Measurements from ENCODE around the gene DNAJA3. TPM values are rescaled to one million over a fixed set of nuclear protein-coding genes. Genes with fewer than 3 reads are reported as not detected.

DNAJA3 gene
- total and polyA plus RNA-seq, 9 of the 15 experiments (the other 6 are each of a cell fraction or from before 2014, with no cell fraction given), result 8.1 to 105 (median 79.0) TPM

DNA sequence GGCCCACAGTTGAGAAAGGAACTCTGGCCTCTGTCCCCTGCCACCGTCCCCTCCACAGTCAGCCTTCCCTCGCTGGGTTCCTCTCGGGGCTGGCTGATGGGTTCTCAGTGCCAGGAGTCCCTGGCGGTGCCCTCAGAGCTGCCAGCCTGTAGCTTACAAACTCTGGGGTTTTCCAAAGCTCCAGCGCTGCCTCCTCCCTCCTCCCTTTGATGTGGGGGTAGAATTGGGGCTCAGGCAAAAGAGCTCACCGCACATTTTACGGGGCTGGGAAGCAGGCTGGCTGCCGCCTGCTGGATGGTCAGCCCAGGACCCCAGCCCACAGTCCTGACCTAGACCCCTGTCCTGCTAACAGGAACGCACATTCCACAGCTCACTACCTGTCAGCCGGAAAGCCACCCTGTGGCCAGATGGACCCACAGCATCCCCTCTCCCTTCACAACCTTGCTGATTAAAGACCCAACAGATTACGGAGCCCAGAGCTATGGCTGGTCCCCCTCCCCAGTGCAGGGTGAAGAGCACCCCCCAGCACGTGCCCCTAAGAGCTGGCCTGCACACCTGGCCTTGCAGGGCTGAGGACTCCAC lies 48.0 kb upstream of the DNAJA3 start:
- Histone ChIP-seq H3K9me3 (replicated peaks; ENCODE audit: control insufficient read depth, insufficient read depth, low read depth, low read length) (no peaks in the 10 kb centered on the region), H3K27ac (ENCODE audit: extremely low read depth, low read depth, low read length) (no peak overlapping the region), H3K9me1 (ENCODE audit: control insufficient read depth, insufficient read depth, low read length) (peaks cover 5% of the 10 kb centered on the region), H3K9ac (ENCODE audit: insufficient read depth in 1 of 2, low read depth in 2 of 2, low read length in 2 of 2) (peak overlapping the region in 1 of 2 experiments; percentile 23; a peak in 1 of 4 replicates), H2AFZ (ENCODE audit: low read depth, low read length) (no peak overlapping the region), H4K20me1 (replicated peaks; ENCODE audit: control insufficient read depth, insufficient read depth, low read length) (peaks cover 4% of the 10 kb centered on the region; the same call in 1 of the 2 replicates), H3K4me1 (replicated peaks in 1 of 2; ENCODE audit: control insufficient read depth in 2 of 2, insufficient read depth in 2 of 2, low read length in 2 of 2) (peaks cover 27 to 84% of the 10 kb centered on the region in 2 experiments), H3K36me3 (ENCODE audit: control insufficient read depth, insufficient read depth, low read length) (peaks cover 15% of the 10 kb centered on the region; the same call in 1 of the 3 replicates), H3K4me2 (ENCODE audit: insufficient read depth, low read length) (no peak overlapping the region), H3K4me3 (no peak overlapping the region), H3K79me2 (ENCODE audit: control insufficient read depth, insufficient read depth, low read length) (peaks cover 5% of the 10 kb centered on the region; the same call in 2 of the 3 replicates), H3K27me3 (ENCODE audit: control insufficient read depth in 2 of 2, insufficient read depth in 2 of 2, low read length in 2 of 2) (no peaks in the 10 kb centered on the region)
- 78% methylated on average over 11 of the region's 12 CpGs for WGBS (ENCODE audit: insufficient coverage, low coverage, missing lambda C conversion rate)
- no peak for DNase-seq (ENCODE audit: extremely low read depth in 1 of 4, low spot score in 3 of 4)
- intact Hi-C loops (cut with micrococcal nuclease), result no loop called here
- no TSS peak for BruUV-seq (replicated peaks)
- ATAC-seq, result no peak
- ChIA-PET CTCF (ENCODE audit: low intra/inter-chr PET ratio) (no interaction called here), POLR2A (interaction anchor here (0.5 to 0.7 kb wide), 3 partner anchors 26 to 743 kb away, joined by 3 to 4 read pairs (median 3); no protein-coding TSS in a partner anchor)
- in situ Hi-C loops (cut with MboI), result no loop called here
- TF ChIP-seq ZNF830 (CRISPR knock-in tag; IDR thresholded peaks at IDR 0.05) (no peak), ZNF77 (CRISPR knock-in tag; IDR thresholded peaks at IDR 0.05) (no peak), RBFOX2 (IDR thresholded peaks at IDR 0.05; ENCODE audit: low read depth, low read length) (no peak), MAZ (CRISPR knock-in tag; conservative IDR thresholded peaks at IDR 0.05 in 1 of 2, IDR thresholded peaks at IDR 0.05 in 1 of 2) (no peak), CTCF (IDR thresholded peaks at IDR 0.05 in 2 of 3, conservative IDR thresholded peaks at IDR 0.05 in 1 of 3; ENCODE audit: insufficient read depth in 2 of 3, low read depth in 1 of 3, low read length in 3 of 3) (0 out of 6 replicates have a peak, but pooled peaks of 2 of the 3 experiments have one; percentile 1 to 23), PHB2 (IDR thresholded peaks at IDR 0.05; ENCODE audit: low read depth) (no peak), CBX5 (IDR thresholded peaks at IDR 0.05; ENCODE audit: borderline replicate concordance, low read depth) (no peak), KAT7 (CRISPR knock-in tag; IDR thresholded peaks at IDR 0.05; ENCODE audit: borderline replicate concordance) (no peak), GATAD2B (IDR thresholded peaks at IDR 0.05; ENCODE audit: borderline replicate concordance) (no peak)
- FAIRE-seq, result peak; percentile 48
